NK-92 (cell line): ENCODE measurements around the gene SOX14.

Experiments used
- DNase-seq: peaks from one replicate; lab custom pipeline; 2025; ENCODE audit not compliant: unreplicated experiment; lab: John Stamatoyannopoulos, UW

SOX14 gene

GRCh38 chr3:137764001-137764433 lies at the start of gene SOX14:
Gene SOX14, plus strand, starts transcription at chr3:137764315. Its CDS starts 470 bp downstream, at chr3:137764785.
- DNase-seq = no peak

GRCh38 chr3:137714551-137714950 lies 49.6 kb upstream of the SOX14 start:
- DNase-seq = no peak

GRCh38 chr3:137724240-137724639 lies 39.9 kb upstream of the SOX14 start:
- DNase-seq = no peak

GRCh38 chr3:137737208-137737607 lies 26.9 kb upstream of the SOX14 start:
- no peak for DNase-seq

GRCh38 chr3:137738710-137739109 lies 25.4 kb upstream of the SOX14 start:
- DNase-seq = no peak

GRCh38 chr3:137743608-137744007 lies 20.5 kb upstream of the SOX14 start:
- DNase-seq = no peak

GRCh38 chr3:137746808-137747207 lies 17.3 kb upstream of the SOX14 start:
- no peak for DNase-seq

GRCh38 chr3:137759505-137759904 lies 4.6 kb upstream of the SOX14 start:
- DNase-seq = no peak

- DNase-seq = no peak
Observed at GRCh38 chr3:137760341-137761098, 3.6 kb upstream of the SOX14 start.

GRCh38 chr3:137761099-137761562 lies 3.0 kb upstream of the SOX14 start:
- DNase-seq = no peak

- DNase-seq = no peak
Observed at GRCh38 chr3:137761563-137762503, 2.3 kb upstream of the SOX14 start.

- no peak for DNase-seq
Observed at GRCh38 chr3:137762674-137763593, 1.2 kb upstream of the SOX14 start.

GRCh38 chr3:137763594-137763938 lies 549 bp upstream of the SOX14 start:
- no peak for DNase-seq

GRCh38 chr3:137764563-137765309 lies 621 bp downstream of the SOX14 start:
- no peak for DNase-seq

GRCh38 chr3:137765310-137766033 lies 1.4 kb downstream of the SOX14 start:
- no peak for DNase-seq

- DNase-seq = no peak
Observed at GRCh38 chr3:137766041-137766875, 2.1 kb downstream of the SOX14 start.

- no peak for DNase-seq
Observed at GRCh38 chr3:137766876-137767537, 2.9 kb downstream of the SOX14 start.
